Activated T-cell treated with anti-CD3 and anti-CD28 coated beads for 1 hour (primary cell): Measurements from ENCODE around the gene MFNG.
"Not testable (repeated sequence)": the region's sequence is repeated elsewhere in the genome, so short reads cannot be mapped to it uniquely, and the experiment has no call there.

ENCODE experiments used
- DNase-seq: peaks from one replicate; pipeline ENCODE4 v3.0.0-alpha.2; 2020; ENCODE audit warnings: low read depth

MFNG gene

DNA sequence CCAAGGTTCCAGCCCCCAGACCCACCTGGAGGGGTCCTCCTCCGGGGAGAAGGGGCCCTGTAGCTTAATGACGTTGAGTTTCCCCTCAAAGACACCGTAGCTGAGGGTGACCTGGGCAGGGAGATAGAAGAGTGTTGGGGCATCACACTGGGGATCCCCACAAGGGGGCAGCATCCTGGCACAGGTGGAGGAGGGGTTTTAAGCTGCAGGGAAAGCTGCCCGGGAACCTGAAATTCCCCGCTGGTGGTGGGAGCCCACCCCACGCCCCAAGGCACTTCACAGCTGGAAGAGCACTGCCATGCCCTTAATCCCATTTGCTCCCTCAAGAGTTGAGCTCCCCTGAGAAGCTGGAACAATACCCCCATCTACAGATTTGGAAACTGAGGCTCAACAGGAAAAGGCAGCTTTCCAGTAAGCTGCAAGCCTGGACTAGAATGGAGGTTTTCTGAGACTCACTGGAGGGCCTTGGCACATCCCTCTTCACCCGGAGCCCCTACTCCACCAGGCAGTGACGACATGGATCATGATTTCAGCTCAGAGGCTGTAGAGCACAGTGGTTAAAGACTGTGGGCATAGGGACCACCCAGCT is 13.7 kb downstream of the MFNG start:
- peak; percentile 34 for DNase-seq

DNA sequence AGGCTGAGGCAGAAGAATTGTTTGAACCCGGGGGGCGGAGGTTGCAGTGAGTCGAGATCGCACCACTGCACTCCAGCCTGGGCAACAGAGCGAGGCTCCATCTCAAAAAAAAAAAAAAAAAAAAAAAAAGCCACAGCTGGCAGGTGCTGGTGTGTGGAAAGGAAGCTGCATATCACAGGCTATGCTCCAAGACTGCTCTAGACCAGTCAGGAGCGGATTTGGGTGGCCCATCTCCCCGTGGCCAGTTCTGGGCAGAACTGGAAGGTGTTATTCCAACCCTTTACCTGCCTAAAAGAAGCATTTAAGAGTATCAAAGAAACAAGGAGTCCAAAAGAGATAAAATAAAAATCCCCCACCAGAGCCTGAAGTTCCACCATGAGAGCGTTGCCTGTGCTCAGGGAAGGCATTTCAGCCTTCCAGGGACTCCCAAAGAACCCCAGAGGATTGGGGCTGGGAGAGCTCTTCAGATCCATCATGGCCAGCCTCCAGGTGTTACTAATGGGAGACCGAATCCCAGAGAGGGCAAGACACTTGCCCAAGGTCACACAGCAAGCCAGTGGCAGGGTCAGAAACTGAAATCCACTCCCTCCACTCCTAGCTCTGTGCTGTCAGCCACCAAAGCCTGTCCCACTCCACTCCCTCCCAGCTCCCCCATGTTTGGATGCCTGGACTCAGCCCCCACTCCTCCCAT is 14.3 kb downstream of the MFNG start:
- DNase-seq = no peak

GRCh38 chr22:37470087-37470445 is 16.1 kb downstream of the MFNG start:
- DNase-seq = no peak

DNA sequence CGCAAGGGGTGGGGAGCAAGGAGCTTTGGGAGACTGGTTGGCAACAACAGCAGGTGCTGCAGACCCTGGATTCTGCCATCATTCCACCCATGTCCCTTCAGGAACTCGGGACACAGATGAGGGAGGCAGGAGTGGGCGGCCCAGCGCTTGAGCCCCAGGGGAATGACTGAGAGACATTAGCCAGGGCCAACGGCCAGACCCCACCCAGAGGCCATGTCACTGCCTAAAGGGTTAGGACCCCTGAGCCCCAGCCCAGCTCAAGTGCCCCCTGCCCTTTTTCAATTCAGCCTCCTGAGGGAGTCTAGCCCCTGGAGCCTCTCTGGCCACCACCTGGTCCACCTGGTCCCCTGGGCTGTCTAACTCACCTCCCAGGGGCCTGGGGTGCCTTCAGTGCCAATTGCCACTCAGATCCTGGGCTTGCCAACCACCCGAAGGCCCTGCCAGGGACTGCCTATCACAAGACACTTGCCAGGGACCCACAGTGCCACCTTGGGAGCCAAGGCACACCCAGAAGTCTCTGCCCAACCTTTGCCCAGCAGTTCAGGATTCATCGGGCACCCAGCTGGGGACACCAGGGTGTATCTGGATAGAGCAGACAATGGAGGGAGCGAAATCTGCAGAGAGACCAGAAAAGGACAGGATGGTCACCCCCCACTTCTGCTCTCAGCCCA is 16.6 kb downstream of the MFNG start:
- no peak for DNase-seq

- not testable (repeated sequence) for DNase-seq
Observed at GRCh38 chr22:37468201-37468695, 17.9 kb downstream of the MFNG start.

DNA sequence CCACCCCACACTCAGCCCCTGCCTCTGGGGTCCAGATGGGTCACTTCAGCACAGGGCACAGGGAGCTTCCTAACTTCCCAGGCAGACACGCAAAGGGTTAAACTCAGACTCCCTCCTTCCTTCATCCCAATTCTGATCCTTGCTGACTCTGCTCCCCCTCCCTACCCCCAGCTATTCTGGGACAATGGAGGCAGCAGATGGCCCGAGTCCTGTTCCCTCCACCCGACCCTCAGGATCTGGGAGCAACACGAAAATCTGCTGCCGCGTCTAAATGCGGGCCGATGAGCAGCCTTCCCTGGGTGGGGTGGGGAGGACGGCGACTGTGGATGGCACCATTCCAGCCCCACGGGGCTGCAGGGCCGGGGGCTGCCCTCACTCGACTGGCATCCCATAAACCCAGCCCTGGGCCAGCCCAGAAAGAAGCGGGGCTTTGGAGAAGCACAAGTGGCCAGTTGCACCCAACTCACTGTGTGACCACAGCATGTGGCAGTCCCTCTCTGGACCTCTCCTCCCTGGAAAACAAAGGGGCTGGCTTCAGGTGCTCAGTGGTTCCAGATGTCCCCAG is 18.7 kb downstream of the MFNG start:
- no peak for DNase-seq

DNA sequence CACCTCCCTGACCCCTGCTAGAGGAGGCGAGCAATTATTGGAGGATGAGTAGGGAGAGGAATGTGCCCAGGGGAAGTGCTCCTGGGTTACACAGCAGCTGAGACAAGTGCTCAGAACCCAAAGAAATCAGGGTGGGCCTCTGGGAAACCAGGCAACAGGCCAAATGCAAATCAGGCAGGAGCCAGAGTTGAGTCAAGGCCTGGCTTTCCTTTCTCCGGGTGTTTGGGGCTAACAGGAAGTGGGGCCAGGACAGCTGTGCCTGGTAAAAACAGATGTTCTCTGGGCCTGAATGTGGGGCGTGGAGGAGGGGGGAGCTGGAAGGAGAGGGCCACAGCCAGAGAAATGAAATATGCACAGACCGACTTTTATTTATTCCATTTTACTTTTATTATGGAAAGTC is 22.0 kb downstream of the MFNG start:
- no peak for DNase-seq

DNA sequence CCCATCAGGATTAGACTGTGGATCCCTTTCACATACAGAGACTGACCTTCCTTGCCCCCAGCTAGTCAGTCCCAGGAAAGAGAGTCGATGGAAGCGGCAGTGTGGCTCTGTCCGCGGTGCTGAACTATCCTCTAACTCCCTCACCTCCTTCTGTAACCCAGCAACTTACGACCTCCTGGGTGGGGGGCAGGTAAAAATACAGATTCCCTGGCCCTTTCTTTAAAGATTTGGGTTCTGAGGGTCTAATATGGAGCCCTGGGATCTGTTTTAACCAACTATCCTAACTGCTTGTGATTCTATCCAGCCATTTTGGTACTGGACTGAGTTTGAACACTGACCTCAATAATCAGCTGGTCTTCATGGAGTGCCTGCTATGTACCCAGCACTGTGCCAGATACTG is 23.2 kb downstream of the MFNG start:
- DNase-seq = no peak

GRCh38 chr22:37462436-37462835 is 23.7 kb downstream of the MFNG start:
- DNase-seq = no peak

DNA sequence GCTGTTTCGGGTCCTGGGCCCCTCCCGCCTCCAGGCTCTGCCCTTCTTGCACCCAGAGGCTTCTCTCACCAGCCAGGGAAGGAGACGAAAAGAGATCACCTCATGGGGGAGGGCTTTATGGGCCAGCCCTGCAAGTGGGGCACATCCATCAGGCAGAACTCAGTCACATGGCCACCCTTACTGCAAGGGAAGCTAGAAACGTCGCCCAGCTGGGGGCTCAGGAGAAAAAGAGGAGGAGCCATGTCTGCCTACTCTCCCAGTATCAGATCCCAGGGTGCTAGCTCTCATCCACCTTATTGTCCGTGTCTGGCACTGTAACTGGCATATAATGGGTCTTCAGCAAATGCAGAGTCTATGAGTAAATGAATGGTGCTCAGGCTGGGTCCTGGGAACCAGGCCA is 24.2 kb downstream of the MFNG start:
- no peak for DNase-seq

GRCh38 chr22:37460684-37461083 is 25.5 kb downstream of the MFNG start:
- no peak for DNase-seq

DNA sequence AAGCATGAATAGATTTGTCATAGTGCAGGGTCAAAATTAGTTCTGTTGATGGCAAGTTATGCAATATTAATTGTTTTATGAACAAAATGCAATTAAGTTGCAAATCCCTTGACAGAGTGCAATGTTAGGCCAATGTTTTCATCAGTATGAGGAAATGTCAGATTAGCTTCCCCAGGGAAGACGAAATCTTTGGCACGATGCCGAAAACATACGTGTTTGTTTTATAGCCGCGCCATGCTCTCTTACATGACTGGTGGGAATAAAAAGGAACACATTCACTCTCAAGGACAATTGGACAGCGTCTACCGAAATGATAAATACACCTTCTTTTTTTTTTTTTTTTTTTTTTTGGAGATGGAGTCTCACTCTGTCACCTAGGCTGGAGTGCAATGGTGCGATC is 27.0 kb downstream of the MFNG start:
- DNase-seq = no peak

DNA sequence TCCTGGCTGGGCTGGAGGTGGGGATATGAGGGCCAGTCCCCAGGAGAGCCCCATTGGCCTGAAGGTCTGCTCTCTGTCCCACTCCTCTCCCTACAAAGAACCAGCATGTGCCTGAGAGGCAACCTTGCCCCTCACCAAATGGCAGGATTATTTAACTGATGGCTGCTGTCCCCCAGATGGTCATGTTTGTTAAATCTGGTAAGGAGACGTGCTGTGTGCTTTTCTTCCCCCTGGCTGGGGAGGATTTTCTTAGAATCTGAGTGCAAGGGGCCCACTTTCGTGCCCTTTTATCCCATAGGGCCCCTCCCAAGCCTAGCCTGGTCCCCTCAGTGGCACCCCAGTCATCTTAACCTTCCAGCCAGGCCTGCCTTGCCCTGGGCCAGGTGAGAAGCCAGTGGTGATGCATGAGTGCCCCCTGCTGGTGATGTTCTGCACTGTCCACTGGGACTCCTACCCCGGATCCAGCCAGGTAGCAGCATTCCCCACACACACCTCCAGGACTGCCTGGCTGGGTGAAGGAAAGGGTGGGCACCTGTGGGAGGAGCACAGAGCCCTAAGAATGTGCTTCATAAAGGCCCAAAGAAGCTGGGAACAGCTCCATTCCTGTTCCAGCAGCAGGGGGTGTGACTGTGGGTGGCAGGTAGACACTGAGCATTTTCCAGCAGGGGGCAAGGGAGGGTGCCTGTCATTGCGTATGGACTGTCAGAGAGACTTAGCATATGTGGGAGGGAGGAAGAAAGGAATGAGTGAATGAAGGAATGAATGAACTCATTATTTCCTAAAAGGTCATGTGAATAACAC is 28.9 kb downstream of the MFNG start:
- peak; percentile 81 for DNase-seq

GRCh38 chr22:37456346-37456745 is 29.8 kb downstream of the MFNG start:
- DNase-seq = no peak

DNA sequence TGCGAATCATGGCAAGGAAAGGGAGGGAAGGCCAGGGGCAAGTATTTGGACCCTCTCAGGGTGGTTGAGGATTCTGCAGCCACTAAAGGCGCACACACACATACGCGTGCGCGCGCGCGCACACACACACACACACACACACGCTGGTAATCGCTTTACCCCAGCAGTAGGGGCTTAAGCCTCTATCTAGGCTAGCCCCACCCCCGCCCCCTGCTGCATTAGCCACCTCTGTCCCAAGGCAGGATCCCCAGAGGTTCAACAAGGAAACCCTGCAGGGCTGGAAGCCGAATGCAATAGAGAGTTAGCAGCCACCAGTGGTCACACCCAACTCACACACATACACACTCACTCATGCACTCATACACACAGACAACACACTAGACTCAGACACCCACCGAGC is 30.3 kb downstream of the MFNG start:
- DNase-seq = no peak

DNA sequence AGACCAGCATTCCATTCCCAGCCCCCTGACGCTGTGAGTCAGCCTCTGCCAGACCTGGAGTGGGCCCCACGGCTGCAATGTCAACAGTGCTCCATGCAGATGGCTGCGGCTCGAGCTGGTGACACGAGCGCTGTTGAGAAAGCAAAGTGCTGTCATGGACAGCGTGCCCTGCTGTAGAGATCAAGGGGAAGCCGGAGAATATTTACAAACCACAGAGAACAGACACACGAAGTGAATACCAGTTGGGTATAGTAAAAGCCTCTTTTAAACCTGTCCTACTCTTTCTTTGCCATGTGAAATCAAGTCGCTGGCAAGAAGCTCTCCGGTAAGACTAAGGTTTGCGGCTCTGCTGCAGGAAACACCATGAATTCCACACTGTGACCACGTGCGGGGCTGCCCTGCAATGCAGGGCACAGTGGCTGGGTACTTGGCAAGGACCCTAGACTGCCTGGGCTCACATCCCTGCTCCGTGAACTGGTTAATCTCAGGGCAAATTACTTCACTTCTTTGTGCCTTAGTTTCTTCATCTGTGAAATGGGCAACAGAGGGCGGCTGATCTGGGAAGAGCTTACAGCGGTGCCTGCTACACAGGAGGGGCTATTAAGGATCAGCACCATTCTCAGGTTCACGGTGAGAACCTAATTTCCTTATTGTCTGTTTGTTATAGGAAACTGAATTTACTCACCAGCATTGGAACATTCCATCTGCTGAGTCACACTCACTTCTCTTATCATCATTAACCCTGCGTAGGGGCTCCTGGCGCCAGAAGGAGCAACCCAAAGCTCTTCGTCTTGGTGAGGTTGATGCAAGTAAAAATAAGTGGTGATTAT is 31.1 kb downstream of the MFNG start:
- no peak for DNase-seq

DNA sequence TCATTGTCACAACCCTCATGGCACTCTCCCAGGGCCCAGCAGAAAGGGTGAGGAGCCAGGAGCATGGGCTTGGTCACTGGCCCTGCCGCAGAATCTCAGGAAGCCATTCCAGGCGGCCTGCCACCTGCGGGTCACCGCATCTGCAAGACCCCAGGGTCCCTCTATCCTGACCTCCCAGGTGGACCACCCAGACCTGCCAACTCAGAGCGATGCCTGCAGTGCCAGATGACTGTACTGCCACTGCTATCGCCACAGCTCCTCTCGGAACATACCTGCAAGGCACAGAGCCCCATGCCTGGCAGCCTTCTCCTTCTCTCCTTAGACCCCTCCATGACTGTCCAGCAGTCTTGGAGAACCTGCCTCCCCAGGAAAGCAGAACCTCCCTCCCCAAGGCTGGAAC is 32.5 kb downstream of the MFNG start:
- no peak for DNase-seq

GRCh38 chr22:37451218-37451617 is 35.0 kb downstream of the MFNG start:
- DNase-seq = no peak

DNA sequence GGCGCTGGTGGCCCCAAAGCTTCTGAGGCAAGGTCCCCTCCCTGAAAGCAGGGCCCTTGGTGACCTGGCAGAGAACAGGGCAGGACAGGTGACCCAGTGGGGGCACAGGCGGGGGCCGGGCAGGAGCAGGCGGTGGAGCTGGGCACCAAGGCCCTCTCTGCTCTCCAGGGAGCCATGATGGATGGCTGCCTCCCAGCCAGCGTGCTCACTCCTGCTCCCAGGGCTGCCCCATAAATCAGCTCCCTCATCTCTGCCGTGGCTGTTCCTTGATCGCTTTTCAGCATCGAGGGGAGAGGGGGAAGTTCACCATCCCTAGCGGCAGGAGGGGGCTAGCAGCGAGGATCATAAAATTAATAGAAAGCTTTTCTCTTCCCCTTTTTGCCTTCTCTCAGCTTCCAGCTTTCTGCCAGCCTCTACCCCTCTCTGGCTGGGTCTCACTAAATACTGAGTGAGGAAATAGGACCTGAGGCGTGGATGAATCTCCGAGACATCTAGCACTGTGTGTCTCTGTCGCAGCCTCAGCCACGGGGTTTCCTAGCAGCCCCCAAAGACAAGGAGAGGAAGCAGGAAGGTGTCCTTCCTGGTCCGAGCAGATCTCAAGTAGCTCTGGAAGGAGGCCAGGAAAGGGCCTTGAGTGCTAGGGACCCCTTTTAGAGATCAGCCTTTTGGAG is 36.7 kb downstream of the MFNG start:
- no peak for DNase-seq

DNA sequence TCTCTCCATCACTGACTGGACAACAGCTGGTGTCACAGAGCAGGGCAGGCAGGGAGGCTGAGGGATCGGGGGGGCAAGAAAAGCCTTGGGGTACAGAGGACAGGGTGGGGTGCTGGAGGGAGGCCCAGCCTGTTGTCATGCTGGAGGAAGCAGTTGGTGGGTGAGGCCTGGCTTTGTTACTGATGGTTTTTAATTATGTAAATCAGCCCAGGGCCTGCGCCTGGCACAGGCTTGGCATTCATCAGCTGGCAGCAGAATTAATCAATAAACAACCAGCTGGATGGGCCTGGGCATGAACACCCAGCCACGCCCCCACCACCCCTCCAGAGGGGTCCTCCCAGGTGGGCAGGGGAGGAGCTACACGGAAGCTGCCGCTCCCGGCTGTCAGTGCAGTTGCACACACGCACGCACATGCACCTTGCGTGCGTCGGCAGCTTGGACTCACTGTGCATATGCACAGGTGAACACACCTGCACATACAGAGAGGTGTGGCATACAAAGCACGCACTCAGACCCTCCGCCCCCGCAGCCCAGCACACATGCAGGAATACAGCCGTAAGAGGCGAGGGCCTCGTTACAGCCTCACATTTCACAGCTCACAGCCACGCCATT is 37.6 kb downstream of the MFNG start:
- DNase-seq = no peak
